OCI-LY3 (cell line): ENCODE data around the gene IDNK.

Experiments
- H2AFZ ChIP-seq: fragments of 200-600, 300-600 bp; shearing (Covaris generic); 2 replicates; pipeline ENCODE4 v1.6.0; 2014; ENCODE audit warnings: antibody characterized with exemption, low read depth, low read length
- H3K27ac ChIP-seq: fragments of 200-600, 300-600 bp; sonication (generic); 2 replicates; pipeline ENCODE4 v1.5.1; 2014; ENCODE audit warnings: mild to moderate bottlenecking, low read length, moderate library complexity, mixed read lengths
- H3K27me3 ChIP-seq: fragments of 200-600, 300-600 bp; sonication (generic); 2 replicates; pipeline ENCODE4 v1.6.1; 2014; ENCODE audit warnings: low read depth, low read length, mixed read lengths
- H3K36me3 ChIP-seq: fragments of 200-600, 300-600 bp; sonication (generic); replicated peaks from 2 replicates; pipeline ENCODE3; 2014; ENCODE audit warnings: low read depth, low read length, mixed read lengths
- H3K4me1 ChIP-seq: fragments of 300-600, 200-600 bp; sonication (generic); 2 replicates; pipeline ENCODE4 v1.6.1; 2014; ENCODE audit warnings: low read length, mixed read lengths
- H3K4me2 ChIP-seq: fragments of 200-600, 300-600 bp; sonication (generic); 2 replicates; pipeline ENCODE4 v1.6.1; 2014; ENCODE audit warnings: low read length, mixed read lengths
- H3K4me3 ChIP-seq: fragments of 300-600, 200-600 bp; sonication (generic); 2 replicates; pipeline ENCODE4 v1.5.1; 2014; ENCODE audit warnings: antibody characterized with exemption, mild to moderate bottlenecking, low read length, moderate library complexity
- H3K79me2 ChIP-seq: fragments of 300-600, 200-600 bp; shearing (Covaris generic); 2 replicates; pipeline ENCODE4 v1.6.1; 2014; ENCODE audit warnings: mild to moderate bottlenecking, low read length, mixed read lengths
- H3K9ac ChIP-seq: fragments of 300-600, 200-600 bp; shearing (Covaris generic); 2 replicates; pipeline ENCODE4 v1.6.0; 2014; ENCODE audit warnings: mild to moderate bottlenecking, low read length, moderate library complexity
- H3K9me3 ChIP-seq: fragments of 200-600, 300-600 bp; shearing (Covaris generic); 2 replicates; pipeline ENCODE4 v1.6.1; 2014; ENCODE audit warnings: low read length, mixed read lengths; ENCODE audit not compliant: insufficient read depth
- H4K20me1 ChIP-seq: fragments of 200-600, 300-600 bp; sonication (generic); 2 replicates; pipeline ENCODE4 v1.6.1; 2016; ENCODE audit warnings: low read length, mixed read lengths; ENCODE audit not compliant: insufficient read depth
- EZH2phosphoT487 ChIP-seq: fragments of 200-600 bp; shearing (Covaris generic); IDR thresholded peaks from 2 replicates; pipeline ENCODE4 v1.6.1; 2018; ENCODE audit warnings: antibody characterized with exemption, mixed run types, low read depth
- TF ChIP-seq, protein P1 (sequence below): fragments of 200-600, 300-600 bp; sonication (generic); IDR thresholded peaks from 2 replicates; pipeline ENCODE4 v1.5.1; 2014; ENCODE audit warnings: antibody characterized with exemption, low read length, low read depth

The IDNK gene

DNA sequence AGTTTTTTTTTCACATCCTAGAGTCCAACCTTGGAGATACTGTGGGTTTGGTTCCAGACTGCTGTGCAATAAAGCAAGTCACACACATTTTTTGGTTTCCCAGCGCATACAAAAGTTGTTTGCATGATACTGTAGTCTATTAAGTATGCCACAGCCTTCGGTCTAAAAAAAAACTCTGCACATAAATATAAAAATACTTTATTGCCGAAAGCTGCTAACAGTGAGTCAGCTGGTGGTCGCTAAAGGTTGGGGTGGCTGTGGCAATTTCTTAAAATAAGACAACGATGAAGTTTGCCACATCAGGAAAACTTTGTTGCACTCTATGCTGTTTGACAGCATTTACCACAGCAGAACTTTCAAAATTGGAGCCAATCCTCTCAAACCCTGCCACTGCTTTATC is 47.4 kb downstream of the IDNK start:
- Histone ChIP-seq H3K36me3 (peaks cover 42% of the 10 kb centered on the region), H3K4me1 (peaks cover 15% of the 10 kb centered on the region), H3K9me3 (no peaks in the 10 kb centered on the region), H4K20me1 (peaks cover 11% of the 10 kb centered on the region; the same call in 1 of the 2 replicates), H3K4me3 (no peak overlapping the region), H2AFZ (no peak overlapping the region), H3K27me3 (no peaks in the 10 kb centered on the region), H3K27ac (no peak overlapping the region), H3K79me2 (peaks cover 24% of the 10 kb centered on the region), H3K9ac (no peak overlapping the region), H3K4me2 (no peak overlapping the region)
- TF ChIP-seq, protein P1, sequence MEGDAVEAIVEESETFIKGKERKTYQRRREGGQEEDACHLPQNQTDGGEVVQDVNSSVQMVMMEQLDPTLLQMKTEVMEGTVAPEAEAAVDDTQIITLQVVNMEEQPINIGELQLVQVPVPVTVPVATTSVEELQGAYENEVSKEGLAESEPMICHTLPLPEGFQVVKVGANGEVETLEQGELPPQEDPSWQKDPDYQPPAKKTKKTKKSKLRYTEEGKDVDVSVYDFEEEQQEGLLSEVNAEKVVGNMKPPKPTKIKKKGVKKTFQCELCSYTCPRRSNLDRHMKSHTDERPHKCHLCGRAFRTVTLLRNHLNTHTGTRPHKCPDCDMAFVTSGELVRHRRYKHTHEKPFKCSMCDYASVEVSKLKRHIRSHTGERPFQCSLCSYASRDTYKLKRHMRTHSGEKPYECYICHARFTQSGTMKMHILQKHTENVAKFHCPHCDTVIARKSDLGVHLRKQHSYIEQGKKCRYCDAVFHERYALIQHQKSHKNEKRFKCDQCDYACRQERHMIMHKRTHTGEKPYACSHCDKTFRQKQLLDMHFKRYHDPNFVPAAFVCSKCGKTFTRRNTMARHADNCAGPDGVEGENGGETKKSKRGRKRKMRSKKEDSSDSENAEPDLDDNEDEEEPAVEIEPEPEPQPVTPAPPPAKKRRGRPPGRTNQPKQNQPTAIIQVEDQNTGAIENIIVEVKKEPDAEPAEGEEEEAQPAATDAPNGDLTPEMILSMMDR = no peak
- TF ChIP-seq EZH2phosphoT487 = no peak

DNA sequence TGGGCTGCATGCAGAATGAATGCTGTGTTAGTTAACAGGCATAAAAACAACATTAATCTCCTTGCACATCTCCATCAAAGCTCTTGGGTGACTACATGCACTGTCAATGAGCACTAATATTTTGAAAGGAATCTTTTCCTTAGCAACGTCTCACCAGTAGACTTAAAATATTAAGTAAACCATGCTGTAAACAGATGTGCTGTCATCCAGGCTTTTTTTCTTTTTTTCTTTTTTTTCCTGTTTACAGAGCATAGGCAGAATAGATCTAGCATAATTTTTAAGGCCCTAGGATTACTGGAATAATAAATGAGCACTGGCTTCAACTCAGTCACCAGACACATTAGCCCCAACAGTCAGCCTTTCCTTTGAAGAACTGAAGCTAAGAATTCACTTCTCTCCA is 48.5 kb downstream of the IDNK start:
- no peak for TF ChIP-seq EZH2phosphoT487
- TF ChIP-seq, protein P1 = no peak
- Histone ChIP-seq H3K79me2 (peaks cover 24% of the 10 kb centered on the region), H3K27me3 (no peaks in the 10 kb centered on the region), H3K9me3 (no peaks in the 10 kb centered on the region), H3K27ac (no peak overlapping the region), H2AFZ (no peak overlapping the region), H3K4me1 (peaks cover 4% of the 10 kb centered on the region), H3K9ac (no peak overlapping the region), H3K4me2 (no peak overlapping the region), H3K36me3 (peaks cover 42% of the 10 kb centered on the region), H4K20me1 (peaks cover 8% of the 10 kb centered on the region; the same call in 1 of the 2 replicates), H3K4me3 (no peak overlapping the region)

DNA sequence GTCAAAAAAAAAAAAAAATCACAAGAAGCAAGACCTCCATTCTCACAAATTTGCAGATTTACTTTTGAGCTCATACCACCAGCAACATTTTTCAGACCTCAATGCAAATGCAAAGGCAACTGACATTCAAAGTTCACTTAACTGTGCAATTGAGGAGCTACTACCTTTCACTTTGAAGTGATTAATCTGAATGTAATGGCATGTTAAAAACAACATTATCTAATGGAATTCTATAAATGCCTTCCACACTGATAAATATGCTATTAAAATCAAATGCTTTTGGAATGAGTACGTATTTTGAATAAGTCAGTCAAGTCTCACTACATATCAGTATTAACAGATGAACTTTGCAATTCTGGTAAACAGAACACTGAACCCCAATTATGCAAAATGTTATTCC is 52.5 kb downstream of the IDNK start:
- peaks cover 11% of the 10 kb centered on the region for H4K20me1 ChIP-seq
- H3K27me3 ChIP-seq = no peaks in the 10 kb centered on the region
- TF ChIP-seq, protein P1 = no peak
- TF ChIP-seq EZH2phosphoT487 = no peak
- H3K4me3 ChIP-seq = no peak overlapping the region
- H2AFZ ChIP-seq = no peak overlapping the region
- no peak overlapping the region for H3K9ac ChIP-seq
- peaks cover 48% of the 10 kb centered on the region for H3K79me2 ChIP-seq
- no peaks in the 10 kb centered on the region for H3K4me1 ChIP-seq
- H3K4me2 ChIP-seq = no peak overlapping the region
- no peaks in the 10 kb centered on the region for H3K9me3 ChIP-seq
- H3K27ac ChIP-seq = no peak overlapping the region
- peaks cover 53% of the 10 kb centered on the region for H3K36me3 ChIP-seq

DNA sequence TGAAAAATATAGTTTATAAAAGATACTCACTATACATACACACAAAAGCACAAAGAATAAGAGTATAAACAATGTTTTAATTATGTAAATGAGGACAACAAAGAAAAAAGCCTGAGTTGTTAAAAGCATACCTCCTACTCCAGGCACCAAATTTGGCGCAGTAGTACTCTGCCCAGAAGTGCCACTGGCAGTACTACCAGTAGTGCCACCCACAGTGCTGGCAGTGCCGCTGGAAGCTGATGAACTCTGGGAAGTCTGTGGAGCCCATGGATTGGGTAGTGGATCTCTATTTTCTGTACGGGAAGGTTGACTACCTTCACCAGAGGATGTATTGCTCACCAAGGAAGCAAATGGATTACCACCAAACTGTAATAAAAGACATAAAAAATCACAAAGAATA is 54.7 kb downstream of the IDNK start:
- Histone ChIP-seq H3K36me3 (peaks cover 52% of the 10 kb centered on the region), H3K9ac (no peak overlapping the region), H3K27ac (no peak overlapping the region), H3K4me3 (no peak overlapping the region), H4K20me1 (peaks cover 22% of the 10 kb centered on the region), H2AFZ (no peak overlapping the region), H3K79me2 (peaks cover 68% of the 10 kb centered on the region), H3K9me3 (no peaks in the 10 kb centered on the region), H3K27me3 (no peaks in the 10 kb centered on the region), H3K4me1 (no peaks in the 10 kb centered on the region), H3K4me2 (no peak overlapping the region)
- TF ChIP-seq, protein P1 = no peak
- no peak for TF ChIP-seq EZH2phosphoT487
